Measurements from ENCODE around the gene MYH10.

DNA sequence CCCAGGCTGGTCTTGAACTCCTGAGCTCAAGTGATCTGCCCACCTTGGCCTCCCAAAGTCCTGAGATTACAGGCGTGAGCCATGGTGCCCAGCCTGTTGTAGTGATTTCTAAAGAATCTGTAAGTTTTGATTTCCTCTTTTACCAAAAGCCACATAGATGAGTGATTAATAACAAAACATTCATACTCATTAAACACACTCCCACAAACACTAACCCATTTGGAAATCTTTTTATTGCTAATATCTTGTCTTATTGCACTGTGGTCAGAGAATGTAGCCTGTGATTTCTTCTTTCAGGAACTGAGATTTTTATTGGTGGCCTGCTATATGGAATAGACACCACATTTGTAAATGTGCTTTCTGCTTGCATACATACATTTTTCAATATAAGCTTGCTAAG, 31.6 kb downstream of the MYH10 start:
- TF ChIP-seq EGR1 (IDR thresholded peaks at IDR 0.05; ENCODE audit: low read depth in 2 of 2) (no peak), CTCF (IDR thresholded peaks at IDR 0.05; ENCODE audit: low read depth, low read length, missing input control) (no peak), GABPA (IDR thresholded peaks at IDR 0.05 in 1 of 2, conservative IDR thresholded peaks at IDR 0.05 in 1 of 2) (no peak), REST (IDR thresholded peaks at IDR 0.05) (no peak), JUND (IDR thresholded peaks at IDR 0.05) (no peak), NR2F2 (IDR thresholded peaks at IDR 0.05) (no peak), YY1 (IDR thresholded peaks at IDR 0.05) (no peak), ATF3 (IDR thresholded peaks at IDR 0.05) (no peak), TAF1 (conservative IDR thresholded peaks at IDR 0.05) (no peak), RAD21 (IDR thresholded peaks at IDR 0.05) (no peak), RXRA (IDR thresholded peaks at IDR 0.05) (no peak), SP1 (IDR thresholded peaks at IDR 0.05) (no peak)

All from liver (tissue), 3 donors.